Naive thymus-derived CD8-positive, alpha-beta T cell (primary cell): Measurements from ENCODE around the gene PF4V1. TPM values are rescaled to one million over a fixed set of nuclear protein-coding genes. Genes with fewer than 3 reads are reported as not detected.

ENCODE experiments used
- ATAC-seq, 2 donors: fragments of 150-1000 bp; cut with Tn5 transposase in 1 of 2; sonication (Bioruptor Pico), chemical (Tn5 transposase) in 1 of 2; 1 replicate in 1 of 2; 2 replicates in 1 of 2; pipeline ENCODE4 v1.10.0; 2021; ENCODE audit warnings: mild to moderate bottlenecking in 2 of 2, moderate library complexity in 2 of 2
- POLR2A ChIA-PET: fragments of 350-600 bp; sonication (Branson Sonifier 250); formaldehyde crosslinking; loops from one replicate; lab custom pipeline; 2021; ENCODE audit warnings: antibody characterized with exemption; lab: Charles Lee
- DNase-seq, 10 donors: peaks; one replicate each; pipeline versions ENCODE4 v3.0.0 to v3.0.0-alpha.2; 2020 to 2022
- H3K27ac Mint-ChIP-seq, 10 donors: one replicate each; pipeline ENCODE4 v1.8.0; 2020 to 2022; ENCODE audit warnings: mild to moderate bottlenecking in 10 of 10, mixed read lengths in 10 of 10, moderate library complexity in 4 of 10, inconsistent platforms in 1 of 10
- H3K27me3 Mint-ChIP-seq, 5 donors: one replicate each; pipeline ENCODE4 v1.8.0; 2021 to 2022; ENCODE audit warnings: mixed read lengths in 5 of 5
- H3K36me3 Mint-ChIP-seq, 3 donors: one replicate each; pipeline ENCODE4 v1.8.0; 2020 to 2022; ENCODE audit warnings: mixed read lengths in 3 of 3, mild to moderate bottlenecking in 2 of 3, inconsistent platforms in 1 of 3
- H3K4me1 Mint-ChIP-seq, 4 donors: one replicate each; pipeline ENCODE4 v1.8.0; 2021 to 2022; ENCODE audit warnings: mixed read lengths in 4 of 4
- H3K4me3 Mint-ChIP-seq, 10 donors: one replicate each; pipeline ENCODE4 v1.8.0; 2020 to 2022; ENCODE audit warnings: mild to moderate bottlenecking in 10 of 10, mixed read lengths in 10 of 10, moderate library complexity in 6 of 10, inconsistent platforms in 1 of 10
- H3K9me3 Mint-ChIP-seq, 9 donors: one replicate each; pipeline ENCODE4 v1.8.0; 2020 to 2022; ENCODE audit warnings: mixed read lengths in 9 of 9, mild to moderate bottlenecking in 3 of 9, inconsistent platforms in 1 of 9, moderate library complexity in 1 of 9
- polyA plus RNA-seq, 3 donors: library from polyadenylated mRNA; unstranded; fragments of 300-500 nt; fragmentation: Illumina TruSeq; gene quantifications; one replicate each; pipeline ENCODE4 v1.2.3, GENCODE V29; 2021
- total RNA-seq, 8 experiments: library from RNA in 2 of 8; stranded (reverse) in 2 of 8; gene quantifications; one replicate each; pipeline ENCODE4 v1.2.3 and lab custom pipeline; 2021 to 2026

PF4V1 gene
- total and polyA plus RNA-seq, 5 experiments from 2014 or later = not detected

- Mint-ChIP-seq H3K27ac (peak overlapping the region in 1 of 10 donors; percentile 65), H3K27me3 (peaks cover 7 to 14% (median 8%) of the 10 kb centered on the region in 5 donors), H3K36me3 (peaks cover 0 to 7% (median 2%) of the 10 kb centered on the region in 3 donors), H3K4me3 (no peak overlapping the region), H3K9me3 (peaks cover 0 to 5% (median 2%) of the 10 kb centered on the region in 9 donors), H3K4me1 (peaks cover 0 to 3% (median 1%) of the 10 kb centered on the region in 4 donors)
- DNase-seq (no peak), ATAC-seq (no peak)
- POLR2A ChIA-PET = no interaction called here
Measured at GRCh38 chr4:73832651-73833237, 20.4 kb upstream of the PF4V1 start.

- peak within 1 kb of the TSS in 3 of 10 donors; percentile 4 to 36 (median 14) for H3K4me3 Mint-ChIP-seq
- no peak for ATAC-seq
- POLR2A ChIA-PET = no interaction called here
Measured at GRCh38 chr4:73836373-73837279, 16.5 kb upstream of the PF4V1 start, which contains the start of gene CXCL6. Gene CXCL6, plus strand, starts transcription at chr4:73836678. Its CDS starts 73 bp downstream, at chr4:73836751.

GRCh38 chr4:73839071-73839470 is 14.0 kb upstream of the PF4V1 start:
- H3K36me3 Mint-ChIP-seq = peaks cover 0 to 7% (median 0%) of the 10 kb centered on the region in 3 donors
- POLR2A ChIA-PET = no interaction called here
- peaks cover 0 to 3% (median 1%) of the 10 kb centered on the region in 4 donors for H3K4me1 Mint-ChIP-seq
- no peak overlapping the region for H3K4me3 Mint-ChIP-seq
- DNase-seq = no peak
- H3K9me3 Mint-ChIP-seq = peaks cover 0 to 3% (median 0%) of the 10 kb centered on the region in 9 donors
- ATAC-seq = no peak
- peaks cover 10 to 29% (median 13%) of the 10 kb centered on the region in 5 donors for H3K27me3 Mint-ChIP-seq
- H3K27ac Mint-ChIP-seq = no peak overlapping the region

More at GRCh38 chr4:73836373-73837279, 16.5 kb upstream of the PF4V1 start, which contains the start of gene CXCL6:
- Mint-ChIP-seq H3K36me3 (peaks cover 0 to 7% (median 2%) of the 10 kb centered on the region in 3 donors), H3K27ac (peak within 1 kb of the TSS in 1 of 10 donors; percentile 35), H3K9me3 (peaks cover 0 to 3% (median 0%) of the 10 kb centered on the region in 9 donors), H3K27me3 (peaks cover 10 to 29% (median 13%) of the 10 kb centered on the region in 5 donors), H3K4me1 (peaks cover 0 to 3% (median 1%) of the 10 kb centered on the region in 4 donors)
- no peak for DNase-seq

- DNase-seq = no peak
- POLR2A ChIA-PET = no interaction called here
- H3K9me3 Mint-ChIP-seq = peaks cover 0 to 3% (median 0%) of the 10 kb centered on the region in 9 donors
Measured at GRCh38 chr4:73839715-73840114, 13.4 kb upstream of the PF4V1 start.

GRCh38 chr4:73841243-73841925 is 11.7 kb upstream of the PF4V1 start:
- POLR2A ChIA-PET = no interaction called here
- H3K27me3 Mint-ChIP-seq = peaks cover 10 to 28% (median 13%) of the 10 kb centered on the region in 5 donors

More at GRCh38 chr4:73839715-73840114, 13.4 kb upstream of the PF4V1 start:
- peaks cover 10 to 29% (median 13%) of the 10 kb centered on the region in 5 donors for H3K27me3 Mint-ChIP-seq
- no peak for ATAC-seq
- H3K36me3 Mint-ChIP-seq = peaks cover 0 to 7% (median 0%) of the 10 kb centered on the region in 3 donors
- H3K4me3 Mint-ChIP-seq = no peak overlapping the region
- H3K4me1 Mint-ChIP-seq = peaks cover 0 to 3% (median 1%) of the 10 kb centered on the region in 4 donors
- H3K27ac Mint-ChIP-seq = no peak overlapping the region

GRCh38 chr4:73842696-73843095 is 10.4 kb upstream of the PF4V1 start:
- DNase-seq = no peak
- H3K9me3 Mint-ChIP-seq = peaks cover 0 to 2% (median 0%) of the 10 kb centered on the region in 9 donors
- POLR2A ChIA-PET = no interaction called here

More at GRCh38 chr4:73841243-73841925, 11.7 kb upstream of the PF4V1 start:
- no peak overlapping the region for H3K4me3 Mint-ChIP-seq
- peaks cover 0 to 7% (median 0%) of the 10 kb centered on the region in 3 donors for H3K36me3 Mint-ChIP-seq
- ATAC-seq = no peak
- H3K27ac Mint-ChIP-seq = no peak overlapping the region
- peaks cover 0 to 3% (median 1%) of the 10 kb centered on the region in 4 donors for H3K4me1 Mint-ChIP-seq
- peaks cover 0 to 4% (median 0%) of the 10 kb centered on the region in 9 donors for H3K9me3 Mint-ChIP-seq
- no peak for DNase-seq

GRCh38 chr4:73843369-73843768 is 9.7 kb upstream of the PF4V1 start:
- DNase-seq (no peak), ATAC-seq (no peak)
- H3K27me3 Mint-ChIP-seq = peaks cover 2 to 14% (median 4%) of the 10 kb centered on the region in 5 donors
- no peaks in the 10 kb centered on the region for H3K4me1 Mint-ChIP-seq
- H3K9me3 Mint-ChIP-seq = peaks cover 0 to 2% (median 0%) of the 10 kb centered on the region in 9 donors
- no peak overlapping the region for H3K4me3 Mint-ChIP-seq
- H3K27ac Mint-ChIP-seq = no peak overlapping the region
- POLR2A ChIA-PET = no interaction called here
- no peaks in the 10 kb centered on the region for H3K36me3 Mint-ChIP-seq

More at GRCh38 chr4:73842696-73843095, 10.4 kb upstream of the PF4V1 start:
- no peak overlapping the region for H3K4me3 Mint-ChIP-seq
- H3K27me3 Mint-ChIP-seq = peaks cover 2 to 15% (median 4%) of the 10 kb centered on the region in 5 donors
- ATAC-seq = no peak
- no peaks in the 10 kb centered on the region for H3K4me1 Mint-ChIP-seq
- H3K36me3 Mint-ChIP-seq = no peaks in the 10 kb centered on the region
- no peak overlapping the region for H3K27ac Mint-ChIP-seq

- POLR2A ChIA-PET = no interaction called here
- Mint-ChIP-seq H3K4me1 (no peaks in the 10 kb centered on the region), H3K27me3 (peaks cover 2 to 6% (median 4%) of the 10 kb centered on the region in 5 donors), H3K4me3 (no peak overlapping the region), H3K27ac (no peak overlapping the region), H3K36me3 (no peaks in the 10 kb centered on the region), H3K9me3 (peaks cover 0 to 2% (median 0%) of the 10 kb centered on the region in 9 donors)
- DNase-seq = no peak
- no peak for ATAC-seq
Measured at GRCh38 chr4:73844345-73844744, 8.8 kb upstream of the PF4V1 start.

- DNase-seq (no peak), ATAC-seq (no peak)
- POLR2A ChIA-PET = no interaction called here
Measured at GRCh38 chr4:73844806-73845205, 8.3 kb upstream of the PF4V1 start.

GRCh38 chr4:73847526-73848182 is 5.4 kb upstream of the PF4V1 start:
- DNase-seq (no peak), ATAC-seq (no peak)
- Mint-ChIP-seq H3K4me3 (no peak overlapping the region), H3K27ac (no peak overlapping the region), H3K4me1 (no peaks in the 10 kb centered on the region), H3K9me3 (peaks cover 0 to 4% (median 0%) of the 10 kb centered on the region in 9 donors), H3K36me3 (no peaks in the 10 kb centered on the region), H3K27me3 (no peaks in the 10 kb centered on the region)
- POLR2A ChIA-PET = no interaction called here

More at GRCh38 chr4:73844806-73845205, 8.3 kb upstream of the PF4V1 start:
- H3K4me3 Mint-ChIP-seq = no peak overlapping the region
- H3K4me1 Mint-ChIP-seq = no peaks in the 10 kb centered on the region
- H3K36me3 Mint-ChIP-seq = no peaks in the 10 kb centered on the region
- peaks cover 0 to 2% (median 0%) of the 10 kb centered on the region in 9 donors for H3K9me3 Mint-ChIP-seq
- peaks cover 0 to 2% (median 1%) of the 10 kb centered on the region in 5 donors for H3K27me3 Mint-ChIP-seq
- H3K27ac Mint-ChIP-seq = no peak overlapping the region

- ATAC-seq = no peak
- no peaks in the 10 kb centered on the region for H3K27me3 Mint-ChIP-seq
- no peak overlapping the region for H3K27ac Mint-ChIP-seq
- H3K4me3 Mint-ChIP-seq = no peak overlapping the region
- H3K4me1 Mint-ChIP-seq = no peaks in the 10 kb centered on the region
- DNase-seq = no peak
- POLR2A ChIA-PET = no interaction called here
- H3K36me3 Mint-ChIP-seq = no peaks in the 10 kb centered on the region
- H3K9me3 Mint-ChIP-seq = peaks cover 0 to 4% (median 0%) of the 10 kb centered on the region in 9 donors
Measured at GRCh38 chr4:73848183-73848777, 4.8 kb upstream of the PF4V1 start.
